Hematopoietic multipotent progenitor cell treated with erythropoietin and hydrocortisone succinate and interleukin-3 and kit ligand, for 6 days (in vitro differentiated cells): ENCODE measurements around the gene SP1.
"Not testable (repeated sequence)": the region's sequence is repeated elsewhere in the genome, so short reads cannot be mapped to it uniquely, and the experiment has no call there.

Experiments used
- DNase-seq: peaks from one replicate; pipeline ENCODE4 v3.0.0-alpha.2; 2015

The SP1 gene

GRCh38 chr12:53380104-53380793, at the start of gene SP1:
Gene SP1 (plus strand): TSS chr12:53380176. CDS start chr12:53380292, 116 bp downstream.
- peak; percentile 96 for DNase-seq

GRCh38 chr12:53330671-53331070, 49.3 kb upstream of the SP1 start:
- DNase-seq = no peak

- not testable (repeated sequence) for DNase-seq
These were observed 47.6 kb upstream of the SP1 start for GRCh38 chr12:53332339-53332738.

DNA sequence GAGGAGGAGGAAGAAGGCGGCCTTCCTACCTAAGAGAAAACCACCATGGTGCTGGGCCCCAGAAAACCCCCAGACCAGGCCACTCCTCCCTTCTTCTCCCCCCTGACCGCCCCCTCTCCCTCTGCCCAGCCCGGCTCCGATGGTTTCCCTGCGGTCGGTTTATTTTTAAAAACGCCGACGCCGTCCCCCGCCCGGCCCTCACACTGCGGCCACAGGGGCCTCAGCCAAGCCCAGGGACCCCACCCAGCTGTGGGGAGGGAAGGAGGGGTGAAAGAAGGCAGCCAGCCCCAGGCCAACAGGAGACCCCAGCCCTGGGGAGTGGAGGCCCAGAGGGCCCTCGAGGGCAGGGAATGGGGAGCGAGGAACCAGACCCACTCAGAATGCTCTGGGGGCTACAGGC, 47.2 kb upstream of the SP1 start:
- no peak for DNase-seq

- DNase-seq = no peak
These were observed 46.7 kb upstream of the SP1 start for GRCh38 chr12:53333289-53333688.

DNA sequence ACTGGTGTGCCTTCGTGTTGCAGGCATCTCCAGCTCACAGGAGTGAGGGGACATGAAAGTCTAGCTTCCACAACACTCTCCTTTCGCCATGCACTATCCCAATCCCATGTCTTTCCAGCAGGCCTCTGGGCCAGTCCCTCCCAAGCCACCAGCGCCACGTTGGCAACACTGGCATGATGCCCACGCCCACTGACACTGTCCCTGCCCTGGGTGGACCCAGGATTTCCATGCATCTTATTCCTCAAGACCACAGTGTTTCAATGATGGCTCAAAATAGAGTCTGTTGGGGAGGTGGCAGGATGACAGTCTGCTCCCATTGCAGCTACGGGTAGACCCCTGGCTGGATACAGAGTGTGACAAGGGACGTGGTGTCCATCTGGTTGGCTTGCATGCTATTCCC, 46.1 kb upstream of the SP1 start:
- no peak for DNase-seq

DNA sequence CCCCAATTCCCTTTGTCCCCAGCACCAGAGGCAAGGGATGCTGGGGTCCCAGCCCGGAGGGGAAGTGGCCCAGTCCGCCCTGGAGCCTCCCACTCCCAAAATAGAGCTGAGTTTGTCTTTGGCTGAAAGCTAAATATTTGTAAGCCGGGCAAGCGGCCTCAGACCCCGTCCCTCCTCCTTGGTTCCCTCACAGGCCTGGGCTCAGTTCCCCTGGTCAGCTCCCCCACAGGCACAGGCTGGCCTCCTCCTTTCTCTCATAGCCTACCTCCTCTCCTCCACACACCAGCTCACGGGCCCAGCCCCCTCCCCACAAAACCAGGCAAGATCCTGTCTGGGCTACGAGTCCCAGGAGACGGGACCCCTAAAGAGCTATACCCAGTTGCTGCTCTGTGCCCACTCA, 45.2 kb upstream of the SP1 start:
- DNase-seq = no peak

GRCh38 chr12:53336181-53336681, 43.7 kb upstream of the SP1 start, which contains the start of gene SP7:
Gene SP7 (minus strand): TSS chr12:53336354. CDS start chr12:53335646, 708 bp downstream.
- peak; percentile 47 for DNase-seq

DNA sequence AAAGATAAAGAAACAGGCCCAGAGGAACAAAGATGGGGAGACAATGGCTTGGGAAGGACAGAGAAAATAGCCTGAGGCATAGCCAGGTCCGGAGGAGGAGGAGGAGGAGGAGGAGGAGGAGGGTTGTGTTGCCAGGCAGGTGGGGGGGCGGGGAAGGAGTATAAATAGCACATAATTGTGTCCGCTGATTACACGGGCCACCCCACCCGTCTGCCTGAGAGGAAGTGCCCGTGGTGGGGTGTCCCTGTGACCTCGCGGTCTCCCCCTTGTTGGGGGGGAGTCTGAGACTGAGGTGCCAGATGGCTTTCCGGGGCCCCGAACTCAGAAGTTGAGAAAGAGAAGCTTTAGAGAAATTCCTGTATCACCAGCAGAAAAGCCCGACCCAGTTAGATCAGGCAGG, 42.0 kb upstream of the SP1 start:
- DNase-seq = no peak

DNA sequence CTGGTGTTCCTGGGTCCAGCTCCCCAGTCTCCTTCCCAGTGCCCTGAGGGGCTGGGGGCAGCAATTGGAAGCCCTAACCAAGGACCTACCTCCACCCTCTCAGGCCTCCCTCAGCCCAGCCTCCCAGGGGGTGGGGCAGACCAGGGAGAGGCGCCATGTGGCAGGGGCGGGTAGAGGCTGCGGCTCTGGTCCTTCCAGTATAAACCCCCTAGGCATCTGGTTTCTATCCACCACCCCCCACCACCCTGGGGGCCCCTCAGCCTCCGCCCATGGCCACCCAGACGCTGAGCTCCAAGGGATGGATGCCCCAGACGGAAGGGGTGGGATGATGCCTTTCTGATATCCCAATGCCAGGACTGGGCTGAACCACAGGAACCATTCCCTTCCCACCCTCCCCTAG, 41.1 kb upstream of the SP1 start:
- no peak for DNase-seq

GRCh38 chr12:53340398-53340797, 39.6 kb upstream of the SP1 start:
- no peak for DNase-seq

DNA sequence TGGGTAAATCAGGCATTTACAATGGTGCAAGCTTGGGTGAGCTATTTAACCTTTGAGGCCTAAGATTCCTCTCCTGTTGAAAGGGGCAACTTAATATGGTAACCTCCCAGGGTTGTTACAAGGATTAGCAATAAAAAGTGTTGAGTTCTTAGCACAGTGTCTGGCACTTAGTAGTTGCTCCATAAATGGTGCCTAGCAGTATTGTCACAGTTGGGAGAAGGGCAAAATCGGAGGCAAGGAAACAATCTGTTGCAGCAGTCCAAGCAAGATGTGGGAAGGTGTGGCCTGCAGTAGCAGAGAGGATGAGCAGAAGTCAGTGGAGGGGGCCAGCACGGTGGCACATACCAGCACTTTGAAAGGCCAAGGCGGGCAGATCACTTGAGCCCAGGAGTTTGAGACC, 36.5 kb upstream of the SP1 start:
- DNase-seq = no peak

DNA sequence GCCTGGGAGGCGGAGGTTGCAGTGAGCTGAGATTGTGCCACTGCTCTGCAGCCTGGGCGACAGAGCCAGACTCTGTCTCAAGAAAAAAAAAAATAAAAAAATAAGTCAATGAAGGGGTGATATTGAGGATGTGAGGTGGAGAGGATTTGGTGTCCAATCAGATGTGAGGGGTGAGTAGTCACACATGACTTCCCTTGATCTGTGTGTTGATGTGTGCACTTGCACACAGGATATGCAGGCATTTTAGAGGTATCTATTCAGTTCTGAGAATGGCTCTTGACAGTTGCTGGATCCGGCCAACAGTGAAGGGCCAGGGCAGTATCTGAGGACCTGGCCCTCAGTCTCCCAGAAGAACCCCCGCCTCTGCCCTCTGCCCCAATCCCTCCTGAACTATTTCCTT, 36.0 kb upstream of the SP1 start:
- no peak for DNase-seq

DNA sequence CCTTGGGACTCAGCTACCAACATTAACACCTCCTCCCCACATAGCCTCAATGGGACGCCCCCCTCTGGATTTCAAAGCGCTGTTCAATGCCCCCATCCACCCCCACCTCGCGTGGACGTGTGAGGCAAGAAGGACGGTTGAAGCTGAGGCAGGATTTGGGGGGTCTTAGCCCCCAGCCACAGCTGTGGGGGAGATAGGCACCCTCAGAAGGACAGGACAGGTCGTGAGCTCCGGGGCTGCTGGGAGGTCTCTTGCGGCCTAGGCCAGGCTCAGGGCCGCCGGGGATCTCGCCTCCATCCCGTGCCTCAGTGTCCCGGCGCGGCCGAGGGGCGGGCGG, 35.5 kb upstream of the SP1 start:
- DNase-seq = no peak

GRCh38 chr12:53344824-53345485, 35.0 kb upstream of the SP1 start:
- DNase-seq = peak; percentile 91

- DNase-seq = no peak
These were observed 34.3 kb upstream of the SP1 start for GRCh38 chr12:53345486-53346188.

GRCh38 chr12:53346491-53346890, 33.5 kb upstream of the SP1 start:
- no peak for DNase-seq

DNA sequence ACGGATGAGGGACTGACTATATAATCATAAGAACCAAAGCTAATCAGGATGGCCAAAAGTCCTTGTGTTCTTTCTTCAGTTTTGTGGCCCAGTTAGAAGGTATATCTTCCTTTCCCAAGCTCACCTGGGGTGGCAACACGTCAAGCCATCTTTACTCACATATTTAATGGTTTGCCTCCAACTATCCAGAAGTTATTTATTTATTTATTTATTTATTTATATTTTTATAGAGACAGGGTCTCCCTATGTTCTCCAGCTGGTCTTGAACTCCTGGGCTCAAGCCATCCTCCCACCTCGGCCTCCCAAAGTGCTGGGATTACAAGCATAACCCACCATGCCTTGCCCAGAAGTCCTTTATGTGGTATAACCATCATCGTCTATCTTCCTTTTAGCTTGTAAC, 32.1 kb upstream of the SP1 start:
- DNase-seq = no peak

DNA sequence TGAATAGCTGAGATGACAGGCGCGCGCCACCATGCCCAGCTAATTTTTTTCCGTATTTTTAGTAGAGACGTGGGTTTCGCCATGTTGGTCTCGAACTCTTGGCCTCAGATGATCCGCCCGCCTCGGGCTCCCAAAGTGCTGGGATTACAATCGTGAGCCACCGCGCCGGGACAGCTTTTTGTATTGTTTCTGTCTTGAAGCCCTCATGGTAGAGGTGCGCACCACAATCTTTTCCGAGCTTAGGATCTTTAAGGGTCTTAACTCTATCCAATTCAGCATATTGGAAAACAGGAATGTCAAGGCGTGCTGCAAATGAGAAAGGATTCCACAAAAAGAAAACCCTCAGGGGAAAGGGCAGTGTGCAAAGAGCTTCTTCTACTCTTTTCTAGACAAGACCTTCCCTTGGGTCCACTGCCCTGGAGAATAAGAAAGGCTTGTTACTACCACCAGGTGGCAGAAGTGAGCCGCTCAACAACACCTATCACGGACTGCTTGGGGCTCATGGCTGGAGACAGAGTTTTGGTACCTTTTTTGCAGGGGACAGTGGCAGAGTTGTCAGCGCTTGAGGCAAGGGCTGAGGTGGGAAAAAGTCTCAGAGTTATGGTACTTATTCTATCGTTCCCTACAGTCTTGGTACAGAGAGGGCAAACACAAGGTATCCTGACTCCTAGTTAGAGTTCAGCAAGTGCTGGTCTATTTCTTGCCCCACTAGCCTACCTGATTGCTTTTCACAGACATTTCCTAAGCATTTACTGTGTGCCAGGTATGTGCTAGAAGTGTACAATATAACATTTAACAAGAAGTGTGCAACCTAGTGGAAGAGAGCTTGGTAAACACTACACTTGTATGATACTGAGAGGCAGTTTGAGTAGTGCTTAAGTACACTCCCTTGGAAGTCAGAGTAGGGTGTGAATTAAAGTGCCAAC, 27.4 kb upstream of the SP1 start:
- peak; percentile 95 for DNase-seq

DNA sequence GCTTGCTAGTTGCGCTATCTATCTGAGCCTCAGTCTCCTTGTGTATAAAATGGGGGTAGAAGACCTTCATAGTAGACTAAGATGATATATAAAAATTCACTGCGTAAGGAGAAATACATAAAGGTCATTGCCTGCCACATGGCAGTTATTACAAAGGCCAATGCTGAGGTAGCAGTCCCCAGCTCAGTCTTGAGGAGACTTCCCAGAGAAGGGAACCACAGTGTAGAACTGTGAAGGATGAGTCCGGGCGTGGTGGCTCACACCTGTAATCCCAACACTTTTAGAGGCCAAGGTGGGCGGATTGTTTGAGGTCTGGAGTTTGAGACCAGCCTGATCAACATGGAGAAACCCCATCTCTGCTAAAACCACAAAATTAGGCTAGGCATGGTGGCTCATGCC, 26.7 kb upstream of the SP1 start:
- no peak for DNase-seq

GRCh38 chr12:53355121-53355520, 24.9 kb upstream of the SP1 start:
- DNase-seq = no peak

- no peak for DNase-seq
These were observed 21.0 kb upstream of the SP1 start for GRCh38 chr12:53358836-53359419.

DNA sequence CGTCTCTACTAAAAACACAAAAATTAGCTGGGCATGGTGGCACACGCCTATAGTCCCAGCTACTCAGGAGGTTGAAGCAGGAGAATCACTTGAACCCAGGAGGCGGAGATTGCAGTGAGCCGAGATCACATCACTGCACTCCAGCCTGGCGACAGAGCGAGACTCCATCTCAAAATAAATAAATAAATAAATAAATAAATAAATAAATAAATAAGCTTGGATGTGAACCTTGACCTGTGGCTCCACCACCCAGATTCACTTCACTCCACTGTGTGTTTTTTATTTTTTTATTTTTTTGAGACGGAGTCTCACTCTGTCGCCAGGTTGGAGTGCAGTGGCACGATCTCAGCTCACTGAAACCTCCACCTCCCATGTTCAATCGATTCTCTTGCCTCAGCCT, 18.3 kb upstream of the SP1 start:
- DNase-seq = not testable (repeated sequence)
